Fibroblast of lung (primary cell): ENCODE measurements around the gene MAP6. TPM values are rescaled to one million over a fixed set of nuclear protein-coding genes. Genes with fewer than 3 reads are reported as not detected.
"Not testable (repeated sequence)": the region's sequence is repeated elsewhere in the genome, so short reads cannot be mapped to it uniquely, and the experiment has no call there.

ENCODE experiments used
- DNase-seq, 2 donors: peaks; one replicate each; pipeline versions ENCODE4 v3.0.0 to v3.0.0-alpha.2; 2010; ENCODE audit warnings: low read depth in 2 of 2
- H2AFZ ChIP-seq: 2 replicates; pipeline ENCODE4 v1.5.1; 2012; ENCODE audit warnings: low read length, control low read depth, inconsistent platforms
- H3K27ac ChIP-seq: 2 replicates; pipeline ENCODE4 v1.5.1; 2011; ENCODE audit warnings: low read length, control low read depth; ENCODE audit not compliant: insufficient read depth
- H3K27me3 ChIP-seq: 2 replicates; pipeline ENCODE4 v1.5.1; 2011; ENCODE audit warnings: mild to moderate bottlenecking, low read length; ENCODE audit not compliant: control insufficient read depth, insufficient read depth
- H3K36me3 ChIP-seq: 2 replicates; pipeline ENCODE4 v1.5.1; 2011; ENCODE audit warnings: low read length; ENCODE audit not compliant: control insufficient read depth, insufficient read depth
- H3K4me1 ChIP-seq: 2 replicates; pipeline ENCODE4 v1.5.1; 2011; ENCODE audit warnings: low read length; ENCODE audit not compliant: control insufficient read depth, insufficient read depth; ENCODE audit errors: extremely low read depth
- H3K4me2 ChIP-seq: 2 replicates; pipeline ENCODE4 v1.5.1; 2011; ENCODE audit warnings: low read length, control low read depth; ENCODE audit not compliant: insufficient read depth; ENCODE audit errors: extremely low read depth
- H3K4me3 ChIP-seq, 4 experiments: fragments of 200-600 bp in 1 of 4; sonication (generic) in 1 of 4; replicated peaks in 1 of 4; 2 replicates each; pipeline ENCODE4 v1.5.1; 2011 to 2016; ENCODE audit warnings: low read length in 4 of 4, low read depth in 3 of 4, mild to moderate bottlenecking in 3 of 4, control low read depth in 2 of 4, inconsistent platforms in 1 of 4, mixed read lengths in 1 of 4; ENCODE audit not compliant: insufficient read depth in 1 of 4; ENCODE audit errors: control extremely low read depth in 1 of 4
- H3K79me2 ChIP-seq: 2 replicates; pipeline ENCODE4 v1.5.1; 2012; ENCODE audit warnings: mild to moderate bottlenecking, low read length, inconsistent platforms; ENCODE audit not compliant: control insufficient read depth, insufficient read depth
- H3K9ac ChIP-seq: 2 replicates; pipeline ENCODE4 v1.5.1; 2011; ENCODE audit warnings: mild to moderate bottlenecking, low read length, control low read depth; ENCODE audit not compliant: insufficient read depth
- H3K9me3 ChIP-seq: 2 replicates; pipeline ENCODE4 v1.5.1; 2012; ENCODE audit warnings: low read depth, low read length; ENCODE audit not compliant: control insufficient read depth, insufficient read depth
- H4K20me1 ChIP-seq: 2 replicates; pipeline ENCODE4 v1.5.1; 2011; ENCODE audit warnings: low read length; ENCODE audit not compliant: control insufficient read depth, insufficient read depth; ENCODE audit errors: extremely low read depth
- EZH2 ChIP-seq: IDR thresholded peaks from 2 replicates; pipeline ENCODE4 v1.5.1; 2012; ENCODE audit warnings: low read length, control low read depth, mild to moderate bottlenecking; ENCODE audit errors: missing control alignments
- polyA plus RNA-seq, 2 donors: library from polyadenylated mRNA; depleted of rRNA in 1 of 2; stranded (reverse) in 1 of 2; unstranded in 1 of 2; fragments of >200 nt; gene quantifications; 2 replicates each; pipeline ENCODE4 v1.2.1, GENCODE V29; 2011 to 2012; ENCODE audit warnings: missing spikeins in 1 of 2
- total RNA-seq: library from RNA; depleted of rRNA; stranded (reverse); fragments of >200 nt; gene quantifications from 2 replicates; pipeline ENCODE4 v1.2.1, GENCODE V29; 2014
- TF ChIP-seq, protein P1 (sequence below), 2 donors: IDR thresholded peaks in 1 of 2; conservative IDR thresholded peaks in 1 of 2; 1 replicate in 1 of 2; 2 replicates in 1 of 2; pipeline ENCODE4 v1.5.1; 2011 to 2012; ENCODE audit warnings: low read length in 2 of 2, control low read depth in 1 of 2, inconsistent platforms in 1 of 2, low read depth in 1 of 2, mild to moderate bottlenecking in 1 of 2

MAP6 gene
- total and polyA plus RNA-seq, 2 donors (not counting 1 experiment from before 2014, with no cell fraction given), result 0.17 to 1.0 TPM

DNA sequence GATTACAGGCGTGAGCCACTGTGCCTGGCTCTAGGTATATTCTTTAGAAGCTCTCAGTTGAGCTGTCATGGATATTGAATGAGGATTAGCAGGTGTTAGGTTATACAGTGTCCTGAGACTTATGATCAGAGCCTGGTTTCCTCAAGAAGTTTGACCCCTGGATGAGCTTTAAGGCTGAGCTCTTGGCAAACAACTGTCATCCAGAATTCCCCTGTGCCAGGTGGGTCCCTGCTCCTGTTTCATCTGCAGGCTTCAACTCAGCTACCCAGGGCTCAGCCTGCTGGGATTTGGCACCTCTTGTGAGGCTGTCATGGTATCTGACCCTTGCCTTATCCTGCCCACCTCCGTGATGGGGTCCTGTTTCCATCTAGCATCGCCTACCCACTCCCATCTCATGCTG, 82.4 kb downstream of the MAP6 start:
- Histone ChIP-seq H3K9ac (no peak overlapping the region), H3K4me1 (peaks cover 9% of the 10 kb centered on the region), H3K4me3 (no peak overlapping the region), H3K79me2 (no peaks in the 10 kb centered on the region), H3K4me2 (no peak overlapping the region), H3K9me3 (no peaks in the 10 kb centered on the region), H2AFZ (no peak overlapping the region), H3K27ac (no peak overlapping the region), H3K27me3 (no peaks in the 10 kb centered on the region), H4K20me1 (no peaks in the 10 kb centered on the region), H3K36me3 (no peaks in the 10 kb centered on the region)
- no peak for TF ChIP-seq EZH2
- TF ChIP-seq, protein P1, sequence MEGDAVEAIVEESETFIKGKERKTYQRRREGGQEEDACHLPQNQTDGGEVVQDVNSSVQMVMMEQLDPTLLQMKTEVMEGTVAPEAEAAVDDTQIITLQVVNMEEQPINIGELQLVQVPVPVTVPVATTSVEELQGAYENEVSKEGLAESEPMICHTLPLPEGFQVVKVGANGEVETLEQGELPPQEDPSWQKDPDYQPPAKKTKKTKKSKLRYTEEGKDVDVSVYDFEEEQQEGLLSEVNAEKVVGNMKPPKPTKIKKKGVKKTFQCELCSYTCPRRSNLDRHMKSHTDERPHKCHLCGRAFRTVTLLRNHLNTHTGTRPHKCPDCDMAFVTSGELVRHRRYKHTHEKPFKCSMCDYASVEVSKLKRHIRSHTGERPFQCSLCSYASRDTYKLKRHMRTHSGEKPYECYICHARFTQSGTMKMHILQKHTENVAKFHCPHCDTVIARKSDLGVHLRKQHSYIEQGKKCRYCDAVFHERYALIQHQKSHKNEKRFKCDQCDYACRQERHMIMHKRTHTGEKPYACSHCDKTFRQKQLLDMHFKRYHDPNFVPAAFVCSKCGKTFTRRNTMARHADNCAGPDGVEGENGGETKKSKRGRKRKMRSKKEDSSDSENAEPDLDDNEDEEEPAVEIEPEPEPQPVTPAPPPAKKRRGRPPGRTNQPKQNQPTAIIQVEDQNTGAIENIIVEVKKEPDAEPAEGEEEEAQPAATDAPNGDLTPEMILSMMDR (conservative IDR thresholded peaks at IDR 0.05 in 1 of 2, IDR thresholded peaks at IDR 0.05 in 1 of 2; ENCODE audit: low read depth in 1 of 2, low read length in 2 of 2), result no peak
- DNase-seq, result no peak

- H3K79me2 ChIP-seq, result no peaks in the 10 kb centered on the region
- no peaks in the 10 kb centered on the region for H3K36me3 ChIP-seq
- H3K4me2 ChIP-seq, result no peak overlapping the region
- H3K9ac ChIP-seq, result no peak overlapping the region
- DNase-seq, result no peak
- no peak overlapping the region for H2AFZ ChIP-seq
- H3K4me1 ChIP-seq, result peaks cover 9% of the 10 kb centered on the region
- TF ChIP-seq, protein P1 (conservative IDR thresholded peaks at IDR 0.05 in 1 of 2, IDR thresholded peaks at IDR 0.05 in 1 of 2; ENCODE audit: low read depth in 1 of 2, low read length in 2 of 2), result no peak
- no peak for TF ChIP-seq EZH2
- H3K4me3 ChIP-seq, result no peak overlapping the region
- no peaks in the 10 kb centered on the region for H3K9me3 ChIP-seq
- no peaks in the 10 kb centered on the region for H3K27me3 ChIP-seq
- no peaks in the 10 kb centered on the region for H4K20me1 ChIP-seq
- no peak overlapping the region for H3K27ac ChIP-seq
These were observed 83.6 kb downstream of the MAP6 start for GRCh38 chr11:75585293-75585670.

- not testable (repeated sequence) for H4K20me1 ChIP-seq, DNase-seq, H3K4me3 ChIP-seq, H3K27ac ChIP-seq, H3K79me2 ChIP-seq, H3K9me3 ChIP-seq, H3K4me1 ChIP-seq, H3K36me3 ChIP-seq, H3K27me3 ChIP-seq, H2AFZ ChIP-seq, H3K4me2 ChIP-seq, H3K9ac ChIP-seq
These were observed 84.1 kb downstream of the MAP6 start for GRCh38 chr11:75584659-75585292.
